ENCODE results near the gene EXD3. TPM values are rescaled to one million over a fixed set of nuclear protein-coding genes. Genes with fewer than 3 reads are reported as not detected.
A peak's percentile ranks its signal among the peaks of the same experiment; 100 is the strongest.

Gene EXD3
- total and polyA plus RNA-seq, 9 of the 15 experiments (the other 6 are each of a cell fraction or from before 2014, with no cell fraction given): 0.29 to 12.5 (median 3.9) TPM

GRCh38 chr9:137411645-137412380 lies 11.1 kb downstream of the EXD3 start (continued):
- TF ChIP-seq E2F1 (CRISPR knock-in tag; IDR thresholded peaks at IDR 0.05): no peak
- no peak for TF ChIP-seq HDAC3 (IDR thresholded peaks at IDR 0.05; ENCODE audit: borderline replicate concordance, partially characterized antibody)
- TF ChIP-seq NCOR1 (IDR thresholded peaks at IDR 0.05): no peak
- 0 out of 2 replicates have a peak, but pooled peaks have one; percentile 39 for TF ChIP-seq ZEB2 (IDR thresholded peaks at IDR 0.05)
- peak in 1 of 2 experiments; percentile 60; a peak in 1 of 4 replicates for TF ChIP-seq KDM1A (IDR thresholded peaks at IDR 0.05)
- TF ChIP-seq POU5F1 (IDR thresholded peaks at IDR 0.05; ENCODE audit: borderline replicate concordance, low read depth, low read length, partially characterized antibody): no peak
- no peak for TF ChIP-seq SIRT6 (IDR thresholded peaks at IDR 0.05; ENCODE audit: low read depth, low read length)
- peak; percentile 60; the same call in 1 of the 2 replicates for TF ChIP-seq SMARCE1 (IDR thresholded peaks at IDR 0.05)
- peak; percentile 9; the same call in 1 of the 2 replicates for TF ChIP-seq ZBTB34 (CRISPR knock-in tag; IDR thresholded peaks at IDR 0.05)
- no peak for TF ChIP-seq ZNF324 (CRISPR knock-in tag; IDR thresholded peaks at IDR 0.05)
- TF ChIP-seq ESRRA (IDR thresholded peaks at IDR 0.05; ENCODE audit: borderline replicate concordance, low read depth): peak; percentile 80; the same call in 1 of the 2 replicates
- TF ChIP-seq NONO (IDR thresholded peaks at IDR 0.05; ENCODE audit: low read depth in 2 of 2, low read length in 1 of 2): no peak
- TF ChIP-seq PHB (CRISPR knock-in tag; IDR thresholded peaks at IDR 0.05): no peak
- 0 out of 2 replicates have a peak, but pooled peaks have one; percentile 36 for TF ChIP-seq ZNF584 (CRISPR knock-in tag; IDR thresholded peaks at IDR 0.05; ENCODE audit: low read depth)
- no peak for TF ChIP-seq NFYB (IDR thresholded peaks at IDR 0.05; ENCODE audit: extremely low read depth, insufficient read length)
- no peak for TF ChIP-seq CHD4 (IDR thresholded peaks at IDR 0.05; ENCODE audit: insufficient read depth, insufficient replicate concordance, low read depth, low read length, poor library complexity, severe bottlenecking)
- TF ChIP-seq ZFP30 (CRISPR knock-in tag; IDR thresholded peaks at IDR 0.05; ENCODE audit: borderline replicate concordance): no peak
- no peak for TF ChIP-seq HNRNPLL (IDR thresholded peaks at IDR 0.05; ENCODE audit: low read depth, low read length, poor library complexity, severe bottlenecking)
- peak in 1 of 2 experiments; percentile 91; a peak in 2 of 4 replicates for TF ChIP-seq MLLT1 (IDR thresholded peaks at IDR 0.05)
- TF ChIP-seq ZNF699 (CRISPR knock-in tag; IDR thresholded peaks at IDR 0.05; ENCODE audit: insufficient replicate concordance): no peak
- peak; percentile 15 for TF ChIP-seq DACH1 (IDR thresholded peaks at IDR 0.05; ENCODE audit: partially characterized antibody)
- TF ChIP-seq ZBTB1 (CRISPR knock-in tag; IDR thresholded peaks at IDR 0.05; ENCODE audit: borderline replicate concordance, low read depth): peak; percentile 83
- TF ChIP-seq NR4A1 (CRISPR knock-in tag; IDR thresholded peaks at IDR 0.05): no peak
- TF ChIP-seq NR4A1 (tag; IDR thresholded peaks at IDR 0.05): no peak
- 0 out of 2 replicates have a peak, but pooled peaks have one; percentile 43 for TF ChIP-seq SOX6 (IDR thresholded peaks at IDR 0.05)
